ENCODE measurements around the gene LHPP.
"Not testable (repeated sequence)": the region's sequence is repeated elsewhere in the genome, so short reads cannot be mapped to it uniquely, and the experiment has no call there.

The LHPP gene

DNA sequence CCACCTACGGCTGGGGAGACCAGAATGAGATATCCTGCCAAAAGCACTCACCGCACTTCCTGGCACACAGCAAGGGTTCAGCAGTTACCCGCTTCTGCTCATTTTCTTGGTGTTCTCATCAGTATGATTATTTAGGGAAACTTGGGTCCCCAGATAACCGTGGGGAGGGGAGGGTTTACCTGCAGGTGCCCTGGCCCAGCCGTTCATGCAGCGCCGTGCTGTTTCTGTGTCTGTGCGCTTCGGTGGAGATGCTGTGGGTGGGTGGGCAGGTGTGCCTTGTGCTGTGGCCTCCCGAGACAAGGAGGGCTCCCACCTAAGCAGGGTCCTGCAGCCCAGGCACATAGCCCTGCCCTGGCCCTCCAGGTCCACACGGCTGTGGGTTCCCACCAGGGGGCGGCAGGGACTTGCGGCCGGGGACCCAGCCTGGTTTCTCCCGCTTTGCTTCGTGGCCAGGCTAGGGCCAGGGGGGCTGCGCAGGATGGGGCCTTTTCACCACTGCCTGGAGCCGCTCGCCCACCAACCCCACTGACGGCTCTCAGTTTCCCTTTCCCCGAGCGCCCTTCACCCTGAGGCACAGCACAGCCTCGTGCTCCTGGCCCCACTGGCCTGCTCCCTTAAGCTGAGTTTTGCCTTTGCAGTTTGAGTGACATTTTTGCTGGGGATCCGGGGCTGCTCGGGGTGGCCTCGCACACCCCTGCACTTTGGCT, 78.5 kb downstream of the LHPP start:
- no peak for DNase-seq

DNA sequence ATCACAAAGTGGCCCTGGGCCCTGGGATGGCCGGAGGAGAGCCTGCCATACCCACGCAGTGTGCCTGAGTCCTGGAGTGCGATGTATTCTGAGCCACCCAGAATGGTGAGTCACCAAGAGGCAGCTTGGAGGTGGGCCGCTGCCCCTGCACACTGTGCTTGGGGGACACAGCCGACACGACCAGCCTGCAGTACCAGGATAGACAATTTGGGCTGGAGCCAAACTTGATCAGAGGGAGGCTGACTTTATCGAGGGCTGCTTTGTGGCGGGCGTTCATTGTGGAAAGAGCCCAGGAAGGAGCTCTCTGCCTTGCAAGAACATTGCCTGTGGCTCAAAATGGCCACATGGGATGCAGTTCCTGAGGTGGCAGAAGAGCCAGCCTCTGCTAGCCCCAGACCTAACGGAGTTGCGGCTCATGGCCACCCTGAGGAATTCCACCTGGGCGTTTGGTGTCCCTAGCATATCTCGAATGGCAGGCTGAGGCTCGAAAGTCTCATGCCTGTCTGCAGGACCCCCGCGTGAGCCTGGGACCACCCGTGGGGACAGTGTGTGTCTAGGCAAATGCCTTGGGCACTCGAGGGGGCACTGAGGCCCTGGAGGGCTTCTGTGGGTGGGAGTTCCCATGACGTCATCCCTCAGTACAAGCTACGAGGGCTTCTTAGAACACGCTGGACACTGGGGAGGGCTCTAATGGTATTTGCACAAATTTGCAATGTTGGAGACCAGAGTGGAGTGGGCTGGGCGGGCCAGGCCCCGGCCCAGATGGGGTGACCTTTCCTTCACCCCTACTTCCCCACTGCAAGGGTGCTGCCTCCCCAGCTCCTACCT, 79.7 kb downstream of the LHPP start:
- DNase-seq = no peak

DNA sequence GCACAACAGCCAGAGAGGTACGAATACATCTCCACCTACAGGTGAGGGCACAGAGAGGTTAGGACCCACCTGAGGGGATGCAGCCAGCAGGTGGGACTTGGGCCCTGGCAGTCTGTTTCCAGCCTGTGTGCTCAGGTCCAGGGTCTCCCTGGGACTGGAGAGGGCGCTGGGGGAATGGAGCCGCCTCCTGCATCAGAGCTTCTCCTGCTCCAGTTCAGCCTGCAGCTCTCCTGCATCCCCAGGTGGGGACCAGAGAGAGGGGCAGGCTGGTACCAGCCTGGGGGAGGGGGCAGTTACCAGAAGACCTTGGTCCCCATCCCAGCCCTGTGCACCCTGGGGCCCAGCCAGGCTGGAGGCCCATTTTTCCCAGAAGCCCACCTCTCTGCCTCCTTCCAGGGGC, 80.7 kb downstream of the LHPP start:
- DNase-seq = no peak

- no peak for DNase-seq
Observed at GRCh38 chr10:124543146-124543545, 81.5 kb downstream of the LHPP start.

GRCh38 chr10:124543971-124544370, 82.3 kb downstream of the LHPP start:
- DNase-seq = no peak

- DNase-seq = no peak
Observed at GRCh38 chr10:124544711-124545110, 83.1 kb downstream of the LHPP start.

GRCh38 chr10:124545351-124546054, 83.9 kb downstream of the LHPP start:
- no peak for DNase-seq

DNA sequence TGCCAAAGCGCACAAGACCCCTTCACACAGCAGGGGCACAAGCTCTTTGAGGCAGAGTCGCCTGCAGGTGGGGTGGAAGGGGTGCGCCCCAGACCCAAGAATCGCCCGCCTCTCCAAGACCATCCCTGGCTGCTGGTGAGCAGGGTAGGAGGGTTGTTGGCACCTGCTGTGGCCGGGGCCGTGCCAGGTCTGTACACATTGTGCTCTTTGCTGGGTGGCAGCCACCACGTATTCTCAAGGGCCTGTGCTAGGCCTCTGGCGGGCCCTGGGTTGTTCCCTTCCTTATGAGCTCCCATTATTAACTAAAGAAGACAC, 84.4 kb downstream of the LHPP start:
- DNase-seq = no peak

- DNase-seq = no peak
Observed at GRCh38 chr10:124546957-124547646, 85.5 kb downstream of the LHPP start.

DNA sequence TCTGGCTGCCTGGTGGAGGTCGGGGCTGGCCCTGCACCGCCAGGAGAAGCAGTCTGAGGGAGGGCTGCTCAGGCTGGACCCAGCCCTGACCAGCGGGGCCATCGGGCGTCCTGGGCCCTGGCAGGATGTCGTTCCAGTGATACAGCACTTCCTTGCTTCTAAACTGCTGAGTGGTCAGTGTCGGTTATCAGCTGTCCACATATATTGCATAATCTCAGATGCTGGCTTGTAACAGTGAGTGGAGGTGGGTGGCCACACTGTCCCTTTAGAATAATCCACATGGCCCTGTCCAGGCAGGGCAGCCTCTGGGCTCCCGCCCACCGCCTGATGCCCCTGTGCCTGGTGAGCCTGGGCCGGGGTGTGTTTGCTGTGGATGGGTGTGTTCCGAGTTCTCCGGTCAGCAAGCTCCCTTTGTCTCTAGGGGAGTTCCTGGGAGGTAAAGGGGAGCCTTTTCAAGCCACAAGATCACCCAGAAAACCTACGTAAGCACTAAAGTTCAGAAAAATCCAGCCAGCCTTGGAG, 86.1 kb downstream of the LHPP start:
- no peak for DNase-seq

DNA sequence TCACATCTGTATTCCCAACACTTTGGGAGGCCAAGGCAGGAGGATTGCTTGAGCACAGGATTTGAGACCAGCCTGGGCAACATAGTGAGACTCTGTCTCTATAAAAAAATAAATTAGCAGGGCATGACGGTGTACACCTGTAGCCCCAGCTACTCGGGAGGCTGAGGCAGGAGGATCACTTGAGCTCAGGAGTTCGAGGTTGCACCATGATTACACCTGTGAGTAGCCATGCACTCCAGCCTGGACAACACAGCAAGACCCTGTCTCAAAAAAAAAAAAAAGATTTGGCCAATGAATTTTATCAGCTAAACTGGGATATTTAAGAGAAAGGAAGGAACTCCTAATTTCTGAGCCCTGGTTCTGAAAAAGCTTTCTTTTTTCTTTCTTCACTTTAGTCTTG, 87.5 kb downstream of the LHPP start:
- DNase-seq = not testable (repeated sequence)

DNA sequence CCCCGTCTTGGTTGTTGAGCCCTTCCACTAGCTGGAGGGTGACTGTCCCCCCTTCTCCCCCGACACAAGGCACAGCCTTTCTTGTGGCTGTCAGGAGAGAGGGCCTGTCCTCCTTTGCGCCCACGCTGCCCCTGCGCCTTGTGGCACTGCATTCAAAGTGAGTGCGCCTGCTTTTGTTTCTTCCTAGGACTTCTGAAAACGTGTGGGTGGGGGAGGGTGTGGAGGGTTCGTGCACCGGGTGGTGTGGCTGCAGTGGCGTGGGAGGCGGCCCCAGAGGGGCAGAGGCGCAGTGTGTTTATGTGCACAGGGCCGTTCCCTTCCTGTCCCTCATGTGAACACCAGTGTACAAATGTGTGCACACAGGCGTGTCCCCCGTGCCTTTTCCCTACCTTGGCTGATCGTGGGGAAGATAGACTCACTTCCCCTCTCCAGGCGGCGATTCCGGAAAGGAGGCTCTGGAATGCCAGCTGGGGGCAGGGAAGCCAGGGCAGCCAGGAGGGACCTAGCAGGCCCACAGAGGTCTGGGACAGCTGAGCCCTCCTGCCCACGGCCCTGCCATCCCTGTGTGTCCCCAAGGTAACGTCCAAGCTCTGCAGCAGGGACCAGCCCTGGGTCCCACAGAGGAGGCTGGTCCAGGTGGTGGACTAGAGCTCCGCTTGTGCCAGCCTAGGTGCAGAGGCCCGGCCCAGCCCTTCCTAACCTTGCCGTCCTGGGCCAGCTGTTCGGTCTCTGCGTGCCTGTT, 88.8 kb downstream of the LHPP start:
- DNase-seq = no peak

- no peak for DNase-seq
Observed at GRCh38 chr10:124551097-124551496, 89.5 kb downstream of the LHPP start.

GRCh38 chr10:124551755-124552154, 90.1 kb downstream of the LHPP start:
- no peak for DNase-seq

- no peak for DNase-seq
Observed at GRCh38 chr10:124552691-124553276, 91.2 kb downstream of the LHPP start.

DNA sequence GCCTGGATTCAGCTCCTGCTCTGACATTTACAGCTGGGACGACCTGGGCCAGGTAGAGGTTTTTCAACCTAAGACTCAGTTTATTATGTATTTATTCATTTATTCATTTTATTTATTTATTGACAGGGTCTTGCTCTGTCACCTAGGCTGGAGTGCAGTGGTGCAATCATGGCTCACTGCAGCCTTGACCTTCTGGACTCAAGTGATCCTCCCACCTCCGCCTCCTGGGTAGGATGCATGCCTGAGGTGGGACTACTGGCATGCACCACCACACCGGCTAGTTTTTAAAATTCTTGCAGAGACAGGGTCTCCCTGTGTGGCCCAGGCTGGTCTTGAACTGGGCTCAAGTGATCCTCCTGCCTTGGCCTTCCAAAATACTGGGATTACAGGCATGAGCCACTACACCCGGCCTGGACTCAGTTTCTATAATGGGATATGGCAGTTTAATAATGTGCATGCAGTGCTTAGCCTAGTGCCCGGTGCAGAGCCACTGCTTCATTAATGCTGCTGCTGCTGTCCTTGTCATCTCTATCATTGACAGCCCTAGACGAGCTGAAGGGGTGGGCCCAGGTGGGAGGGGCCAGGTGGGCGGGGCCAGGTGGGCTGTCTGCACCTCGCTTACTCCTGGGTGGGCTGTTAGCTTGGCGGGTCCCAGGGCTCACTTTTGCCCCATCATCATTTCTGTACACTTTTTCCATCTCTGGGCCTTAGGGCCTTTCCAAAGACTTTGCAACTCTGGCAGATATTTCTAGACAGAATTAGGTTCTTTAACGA, 92.6 kb downstream of the LHPP start:
- no peak for DNase-seq

GRCh38 chr10:124557167-124557566, 95.5 kb downstream of the LHPP start:
- no peak for DNase-seq

GRCh38 chr10:124557648-124558338, 96.2 kb downstream of the LHPP start:
- DNase-seq = no peak

DNA sequence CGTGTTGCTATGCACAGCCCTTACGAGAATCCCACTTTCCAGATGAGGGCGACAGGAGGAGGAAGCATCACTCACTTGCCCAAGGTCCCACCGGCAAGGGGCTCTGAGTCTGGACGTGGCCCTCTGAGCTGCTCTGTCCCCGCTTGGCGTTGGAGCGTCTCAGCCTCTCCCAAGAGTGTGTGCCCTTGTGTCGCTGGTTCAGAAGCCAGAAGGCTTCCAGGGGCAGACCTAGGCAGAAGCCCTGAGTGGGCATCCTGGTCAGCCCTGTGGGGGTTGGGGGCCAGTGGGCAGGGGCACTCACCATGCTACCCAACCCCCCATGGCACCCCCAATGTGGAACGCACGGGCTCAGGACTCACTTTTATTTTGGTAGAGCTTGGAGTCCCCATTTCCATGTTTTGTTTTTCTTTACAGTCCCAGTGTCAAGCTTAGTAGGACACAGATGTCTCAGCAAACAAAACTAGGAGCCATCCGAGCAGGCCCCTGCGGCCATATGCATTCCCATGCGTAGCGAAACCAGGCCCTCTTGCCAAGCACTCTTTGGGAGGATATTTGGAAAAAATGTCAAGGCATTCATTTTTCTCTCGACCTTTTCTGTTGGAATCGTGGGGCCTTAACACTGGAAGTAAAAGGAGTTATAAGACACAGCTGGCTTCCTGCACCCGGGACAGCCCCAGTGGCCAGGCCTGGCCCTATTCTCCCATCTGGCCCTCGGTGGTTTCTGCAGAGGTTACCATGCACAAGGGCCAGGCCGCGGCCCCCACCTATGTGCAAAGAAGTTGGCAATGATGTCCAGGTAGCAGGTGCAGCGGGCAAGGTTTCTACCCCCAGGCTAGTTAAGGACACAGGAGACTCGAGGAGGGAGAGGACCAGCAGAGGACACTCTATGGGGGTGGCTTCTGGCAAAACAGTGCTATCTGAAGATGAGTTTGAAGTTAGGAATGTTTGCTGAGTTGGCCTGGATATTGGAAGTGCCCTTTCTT, 97.0 kb downstream of the LHPP start:
- no peak for DNase-seq

Data from T1000 (cell line).